NCI-H1417 (cell line): ENCODE measurements around the gene ZDHHC11.
"Not testable (repeated sequence)": the region's sequence is repeated elsewhere in the genome, so short reads cannot be mapped to it uniquely, and the experiment has no call there.

Source experiments
- DNase-seq, 3 experiments: peaks; one replicate each; lab custom pipeline; 2025; lab: John Stamatoyannopoulos, UW

Gene ZDHHC11

DNA sequence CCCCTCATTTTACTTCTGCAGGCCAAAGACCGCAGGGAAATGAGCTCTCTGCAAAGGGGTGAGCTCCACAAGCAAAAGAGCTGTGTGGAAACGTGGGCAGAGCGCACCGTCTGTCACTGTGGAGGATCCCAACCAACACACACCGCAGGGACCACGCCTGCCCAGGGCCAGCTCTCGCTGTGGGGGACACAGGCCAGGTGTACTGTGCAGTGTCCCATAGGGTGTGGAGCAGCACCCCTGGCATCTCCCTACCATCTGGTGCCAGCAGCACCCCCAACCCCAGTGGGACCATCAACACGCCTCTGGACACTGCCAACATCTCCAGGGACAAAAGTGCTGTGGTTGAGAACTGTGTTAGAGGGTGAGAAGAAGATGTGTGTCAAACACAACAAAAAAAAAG, 27.9 kb upstream of the ZDHHC11 start:
- not testable (repeated sequence) for DNase-seq

DNA sequence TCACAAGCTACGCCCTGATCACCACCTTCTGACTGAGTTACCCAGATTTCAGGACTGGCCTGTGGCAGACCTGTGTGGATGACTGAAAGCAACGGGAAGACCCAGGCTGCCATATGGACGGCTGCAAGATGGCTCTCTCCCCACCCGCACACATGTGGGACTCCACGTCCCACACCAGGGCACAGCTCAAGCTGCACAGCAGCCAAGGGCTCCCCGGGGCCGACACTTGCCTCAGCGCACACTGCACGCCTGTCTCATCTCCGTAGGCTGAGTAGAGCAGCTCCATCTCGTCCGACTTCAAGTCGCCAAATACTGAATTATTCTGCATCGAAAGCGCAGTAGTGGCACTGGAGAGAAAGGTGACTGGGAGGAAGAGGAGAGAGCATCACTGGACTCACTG, 27.3 kb upstream of the ZDHHC11 start:
- DNase-seq: no peak

DNA sequence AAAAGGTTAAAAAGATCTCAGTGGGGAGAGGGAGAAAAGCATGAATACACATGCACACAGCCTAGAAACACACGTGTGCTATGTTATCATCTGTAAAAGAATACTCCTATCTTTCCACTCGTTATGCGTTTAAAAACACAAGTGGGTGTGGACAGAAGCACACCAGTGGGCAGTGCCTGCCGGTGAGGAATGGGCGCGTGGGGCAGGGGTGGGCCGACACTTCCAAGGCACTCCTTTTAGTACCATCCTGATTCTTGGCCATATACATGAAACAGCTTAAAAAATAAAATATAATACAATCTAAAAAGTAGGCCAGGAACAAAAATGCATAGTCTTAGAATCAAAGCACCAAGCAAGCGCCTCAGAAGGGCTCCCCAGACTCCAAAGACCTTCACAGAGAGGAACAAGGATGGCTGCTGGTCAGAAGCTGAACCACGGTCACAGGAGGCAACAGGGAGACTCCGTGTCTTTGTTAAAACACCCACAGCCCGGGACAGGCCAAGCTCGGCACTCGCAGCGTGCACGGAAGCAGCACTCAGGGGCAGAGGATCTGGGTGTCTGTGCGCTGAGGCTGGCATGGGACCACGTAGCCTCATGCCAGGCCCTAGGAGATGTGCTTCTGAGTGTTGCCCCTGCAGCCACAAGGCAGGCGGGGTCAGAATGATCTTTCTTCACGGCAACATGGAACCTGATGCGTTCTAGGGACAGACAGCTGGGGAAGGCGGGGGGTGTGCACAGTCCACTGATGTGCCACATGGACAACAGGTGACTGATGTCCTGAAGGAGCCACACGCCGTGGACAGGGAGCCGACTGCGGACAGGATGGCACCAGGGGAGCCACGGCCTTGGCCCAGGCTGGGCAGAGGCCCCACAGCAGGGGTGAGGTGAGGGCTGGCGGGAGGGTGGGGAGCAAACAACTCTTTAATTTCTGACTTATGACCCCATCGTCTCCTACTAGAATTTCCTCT, 25.9 kb upstream of the ZDHHC11 start:
- DNase-seq: no peak

DNA sequence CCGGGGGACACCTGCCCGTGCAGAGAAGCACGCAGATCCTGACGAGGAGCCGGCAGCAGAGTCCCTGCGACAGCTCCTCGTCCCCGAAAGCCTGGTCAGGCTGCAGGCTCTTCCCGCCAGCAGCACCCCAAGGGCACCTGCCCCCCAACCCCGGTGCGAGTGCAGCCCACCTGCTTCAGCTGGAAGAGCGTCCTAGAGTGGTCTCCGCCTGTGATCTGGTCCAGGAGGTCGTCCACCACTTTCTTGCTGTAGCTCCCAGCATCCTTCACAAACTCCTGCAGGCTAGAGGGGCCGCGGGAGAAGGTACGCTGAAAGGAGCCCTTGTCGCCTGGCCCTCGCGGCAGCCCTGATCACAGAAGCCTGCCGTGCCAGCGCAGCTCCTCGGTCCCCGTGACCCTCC, 25.1 kb upstream of the ZDHHC11 start:
- no peak for DNase-seq

DNA sequence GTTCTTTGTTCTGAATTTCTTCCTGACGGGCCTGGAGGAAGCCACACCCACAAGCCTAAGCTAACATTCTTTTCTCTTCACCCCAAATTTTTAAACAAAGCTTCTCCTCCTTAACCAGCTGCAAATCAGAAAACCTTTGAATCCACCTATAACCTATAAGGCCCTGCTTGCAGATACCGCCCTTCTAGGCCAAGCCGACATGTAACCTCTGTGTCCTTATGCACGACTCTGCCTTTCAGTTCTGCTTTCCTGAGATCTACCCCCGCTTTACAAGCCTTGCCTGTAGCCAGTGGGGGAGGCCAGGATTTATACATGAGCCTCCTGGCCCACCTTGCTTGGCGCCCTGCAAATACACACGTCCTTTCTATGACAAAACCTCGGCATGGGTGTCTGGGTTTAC, 22.5 kb upstream of the ZDHHC11 start:
- no peak for DNase-seq

DNA sequence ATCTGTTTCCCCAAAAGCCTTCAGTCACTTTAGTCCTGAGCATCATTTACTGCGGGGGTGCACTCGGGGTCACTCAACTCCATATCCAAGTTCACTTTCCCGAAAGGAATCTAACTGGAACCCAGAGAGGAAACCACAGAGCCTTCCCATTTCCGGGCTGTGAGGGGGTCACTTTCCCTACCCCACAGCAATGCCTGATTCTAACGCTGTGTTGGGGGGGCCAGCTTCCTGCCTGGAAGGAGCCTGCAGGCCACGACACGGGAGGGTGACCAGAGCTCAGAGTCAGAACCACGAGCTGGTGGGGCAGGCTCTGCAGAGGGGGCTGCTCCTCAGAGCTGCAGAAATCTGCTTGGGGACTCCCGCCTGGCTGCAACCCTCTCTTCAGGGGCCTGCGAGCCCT, 21.5 kb upstream of the ZDHHC11 start:
- no peak for DNase-seq

DNA sequence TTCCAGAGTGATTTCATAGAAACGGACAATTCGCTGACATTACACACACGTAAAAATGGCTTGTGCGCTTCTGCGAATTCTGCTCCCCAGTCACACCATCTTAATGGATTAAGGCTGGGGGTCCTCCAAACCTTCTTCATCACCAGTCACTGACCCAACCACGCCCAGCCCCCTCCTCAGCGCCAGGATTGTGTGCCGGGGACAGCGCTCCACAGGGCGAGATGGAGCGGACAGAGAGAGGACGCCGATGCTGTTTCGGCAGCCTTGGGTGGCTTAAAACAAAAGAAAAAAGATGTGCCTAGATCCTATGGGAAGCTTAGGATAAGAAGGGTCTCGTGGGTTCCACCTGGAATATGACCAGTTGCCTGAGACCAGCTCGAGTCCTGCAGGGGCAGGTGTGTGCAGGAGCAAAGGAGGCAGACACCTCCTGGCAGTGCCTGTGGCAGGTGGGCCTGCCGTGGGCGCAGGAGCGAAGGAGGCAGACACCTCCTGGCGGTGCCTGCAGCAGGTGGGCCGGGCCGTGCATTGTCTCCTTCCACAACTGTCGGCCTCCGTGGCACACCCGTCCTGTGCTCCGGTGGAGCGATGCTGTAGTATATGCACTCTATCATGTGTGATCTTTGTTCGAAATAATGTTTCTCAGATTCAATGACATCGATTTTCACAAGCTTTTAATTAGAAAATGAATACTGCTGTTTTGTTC, 21.0 kb upstream of the ZDHHC11 start:
- DNase-seq: no peak

DNA sequence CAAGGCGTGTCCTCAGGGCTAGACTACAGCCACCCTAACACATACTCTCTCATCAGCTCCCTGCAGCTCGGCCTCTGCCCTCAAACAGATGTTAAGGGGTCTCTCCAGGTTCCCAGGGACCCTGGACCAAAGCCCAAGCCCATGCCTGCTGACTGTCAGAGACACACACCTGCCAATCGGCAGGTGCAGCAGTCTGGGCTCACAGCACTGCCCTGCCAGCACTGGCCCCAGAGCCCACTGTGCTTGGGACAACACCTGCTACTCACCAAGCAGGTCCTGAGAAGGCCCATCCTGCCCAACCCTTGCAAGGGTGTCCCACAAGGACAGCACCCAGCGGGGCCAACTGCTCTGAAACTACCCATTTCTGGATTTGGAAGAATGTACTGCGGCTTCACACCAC, 20.2 kb upstream of the ZDHHC11 start:
- no peak for DNase-seq

DNA sequence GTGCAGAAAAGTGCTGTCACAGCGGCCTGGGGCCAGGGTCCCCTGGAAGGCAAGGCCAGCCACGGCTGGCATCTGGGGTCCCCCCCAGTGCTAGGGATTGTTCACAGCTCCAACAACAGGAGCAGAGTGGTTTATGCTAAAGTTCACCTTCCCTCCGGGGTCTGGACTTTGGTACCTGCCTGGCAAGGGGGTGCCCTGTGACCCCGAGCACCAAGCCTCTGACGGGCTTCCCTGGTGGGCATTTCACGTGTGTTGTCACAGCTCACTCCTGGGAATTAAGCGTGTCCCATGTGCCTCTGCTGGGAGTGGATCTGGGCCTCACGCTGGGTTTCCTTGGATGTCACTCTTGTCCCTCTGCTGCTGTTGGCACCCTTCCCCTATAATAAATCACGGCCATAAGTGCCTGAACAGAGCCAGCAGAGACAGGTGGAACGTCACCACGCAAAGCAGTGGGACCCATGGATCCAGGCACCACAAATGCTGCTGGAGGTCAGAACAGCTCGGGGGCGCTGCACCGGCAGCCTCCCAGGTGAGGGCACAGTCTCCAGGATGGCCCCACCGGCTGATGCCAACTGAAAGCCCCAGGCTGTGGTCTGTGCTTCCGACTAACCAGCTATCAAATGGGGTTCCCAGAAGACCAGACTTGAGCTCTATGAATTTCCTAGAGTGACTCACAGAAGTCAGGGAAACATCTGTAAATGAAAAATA, 17.8 kb upstream of the ZDHHC11 start:
- DNase-seq: no peak

DNA sequence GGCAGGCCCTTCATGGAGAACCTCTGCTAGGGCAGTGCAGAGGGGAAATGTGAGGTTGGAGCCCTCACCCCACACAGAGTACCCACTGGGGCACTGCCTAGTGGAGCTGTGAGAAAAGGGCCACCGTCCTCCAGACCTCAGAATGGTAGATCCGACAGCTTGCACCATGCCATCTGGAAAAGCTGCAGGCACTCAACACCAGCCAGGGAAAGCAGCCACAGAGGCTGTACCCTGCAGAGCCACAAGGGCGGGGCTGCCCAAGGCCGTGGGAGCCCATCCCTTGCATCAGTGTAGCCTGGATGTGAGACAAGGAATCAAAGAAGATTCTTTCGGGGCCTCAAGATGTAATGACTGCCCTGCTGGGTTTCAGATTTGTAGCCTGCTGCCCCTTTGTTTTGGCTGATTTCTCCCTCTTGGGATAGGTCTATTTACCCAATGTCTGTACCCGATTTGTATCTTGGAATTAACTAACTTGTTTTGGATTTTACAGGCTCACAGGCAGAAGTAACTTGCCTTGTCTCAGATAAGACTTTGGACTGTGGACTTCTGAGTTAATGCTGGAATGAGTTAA, 16.6 kb upstream of the ZDHHC11 start:
- DNase-seq: no peak

DNA sequence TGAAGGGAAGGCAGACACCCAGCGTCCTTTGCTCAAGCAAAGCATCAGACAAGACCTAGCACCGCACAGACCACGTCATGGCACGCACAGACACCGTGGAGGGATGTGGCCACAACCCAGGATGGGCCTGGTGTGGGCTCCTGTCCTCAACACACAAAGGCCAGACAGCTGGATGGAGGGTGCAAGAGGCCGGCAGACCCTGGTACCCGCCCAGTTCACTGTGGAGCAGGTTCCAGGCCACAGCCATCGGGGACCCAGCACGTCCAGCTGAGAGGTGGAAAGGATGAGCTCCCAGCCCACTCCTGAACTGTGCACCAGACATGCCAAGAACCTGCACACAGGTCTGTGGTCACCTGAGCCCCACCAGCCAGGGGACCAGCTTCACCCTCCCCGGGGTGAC, 15.0 kb upstream of the ZDHHC11 start:
- no peak for DNase-seq

DNA sequence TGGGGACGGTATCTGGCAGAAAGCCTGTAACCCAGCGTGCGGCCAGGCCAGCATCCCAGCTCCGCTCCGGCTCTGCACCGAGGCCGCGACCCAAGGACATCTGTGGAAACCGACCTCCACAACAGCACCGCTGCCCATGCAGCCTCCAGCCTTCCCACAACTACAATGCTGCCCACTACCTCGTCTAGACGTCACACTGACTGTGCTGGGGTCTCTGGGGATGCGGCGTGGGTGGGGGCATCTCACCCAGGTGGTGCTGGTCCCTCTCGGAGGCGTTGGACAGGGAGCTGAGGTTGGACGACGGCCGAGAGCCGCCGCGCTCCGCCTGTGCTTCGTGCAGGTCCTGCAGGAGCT, 14.4 kb upstream of the ZDHHC11 start:
- DNase-seq: no peak

DNA sequence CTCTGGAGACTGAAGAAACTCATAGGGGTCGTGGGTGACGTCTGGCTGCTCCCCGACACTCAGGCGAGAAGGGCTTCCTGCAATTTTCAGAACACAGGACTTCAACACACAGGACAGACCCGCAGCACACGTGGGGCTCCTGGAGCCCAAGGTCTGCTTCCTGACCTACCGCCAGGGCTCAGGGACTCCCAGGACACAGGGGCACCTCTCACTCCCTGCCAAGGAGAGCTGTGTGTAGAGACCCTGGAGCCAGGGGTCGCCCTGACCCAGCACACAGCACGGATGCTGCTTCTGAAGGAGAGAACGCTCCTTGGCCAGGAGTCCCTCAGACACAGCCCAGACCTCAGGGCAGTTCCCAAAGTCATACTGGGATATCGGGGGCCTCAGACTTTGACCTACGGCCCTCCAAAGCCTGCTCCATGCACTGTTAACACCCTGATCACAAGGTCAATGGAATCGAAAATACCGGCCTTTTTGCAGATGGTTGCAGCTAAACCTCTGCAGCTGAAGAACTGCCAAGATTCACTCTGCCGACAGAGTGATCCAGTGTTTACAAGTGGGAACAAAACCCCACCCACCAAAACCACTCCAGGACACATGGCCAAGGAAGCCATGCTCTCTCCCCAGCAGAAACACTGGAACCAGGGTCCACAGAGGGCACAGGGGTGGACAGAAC, 13.8 kb upstream of the ZDHHC11 start:
- no peak for DNase-seq

DNA sequence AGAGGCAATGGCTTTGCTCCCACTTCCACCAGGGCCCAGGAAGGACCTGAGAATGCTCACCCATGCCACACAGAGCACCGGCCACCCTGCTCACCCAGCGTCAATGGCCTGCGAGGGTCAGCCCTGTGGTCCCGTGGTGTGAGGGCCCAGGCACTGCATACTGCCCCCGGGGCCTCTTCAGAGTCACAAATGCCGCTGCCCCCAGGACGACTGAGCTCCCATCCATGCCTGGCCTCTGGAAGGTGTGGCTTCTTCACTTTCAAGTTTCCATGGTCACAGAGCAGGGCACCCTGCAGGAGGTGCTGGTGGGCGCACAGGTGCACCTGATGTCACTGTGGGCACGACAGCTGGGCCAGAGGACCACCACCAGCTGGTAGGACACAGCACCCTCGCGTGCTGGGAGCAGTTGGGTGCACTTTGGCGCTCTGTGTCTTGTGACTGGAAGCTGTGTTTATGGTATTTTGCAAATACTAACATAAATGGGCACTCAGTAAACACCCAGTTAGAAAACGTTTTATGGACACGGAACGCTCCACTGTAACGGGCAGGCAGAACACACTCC, 12.5 kb upstream of the ZDHHC11 start:
- DNase-seq: no peak

DNA sequence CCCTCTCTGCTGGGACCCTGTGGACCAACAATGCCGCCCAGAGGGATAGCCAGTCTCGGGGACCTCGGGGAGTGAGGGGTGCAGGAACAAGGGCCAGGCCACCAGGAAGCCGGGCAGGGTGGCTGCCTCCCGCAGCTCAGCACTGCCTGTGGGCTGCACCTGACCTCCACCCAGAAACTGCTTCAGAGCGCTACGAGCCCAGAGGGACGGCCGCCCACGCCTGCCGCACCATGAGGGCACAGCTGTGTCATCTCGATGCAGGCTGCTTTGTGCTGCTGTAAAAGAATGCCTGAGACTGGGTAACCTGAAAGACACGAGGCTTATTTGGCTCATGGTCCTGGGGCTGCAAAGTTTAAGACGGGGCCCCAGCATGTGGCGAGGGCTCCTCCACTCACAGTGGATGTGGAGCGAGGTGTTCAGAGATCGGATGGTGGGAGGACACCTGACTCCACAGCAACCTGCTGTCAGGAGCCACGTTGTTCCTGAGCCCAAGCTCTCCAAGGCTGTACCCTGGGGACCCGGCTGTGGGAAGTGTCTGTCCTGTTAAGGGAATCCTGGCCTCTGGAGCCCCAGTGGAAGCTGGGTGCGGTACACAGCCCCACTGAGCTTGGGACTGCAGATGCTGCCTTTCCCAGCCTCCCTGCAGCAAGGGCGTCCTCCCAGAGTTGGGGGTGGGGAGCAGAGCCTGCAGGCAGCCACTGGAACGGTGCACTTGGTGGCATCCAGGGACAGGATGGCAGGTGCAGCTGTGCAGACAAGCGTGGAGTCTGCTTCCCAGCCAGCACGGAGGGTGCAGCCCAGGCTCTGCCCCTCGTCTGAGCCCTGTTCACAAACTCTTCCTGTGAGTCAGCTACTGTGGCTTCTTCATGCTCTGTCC, 11.8 kb upstream of the ZDHHC11 start:
- peak in 1 of 3 experiments; percentile 87 for DNase-seq

DNA sequence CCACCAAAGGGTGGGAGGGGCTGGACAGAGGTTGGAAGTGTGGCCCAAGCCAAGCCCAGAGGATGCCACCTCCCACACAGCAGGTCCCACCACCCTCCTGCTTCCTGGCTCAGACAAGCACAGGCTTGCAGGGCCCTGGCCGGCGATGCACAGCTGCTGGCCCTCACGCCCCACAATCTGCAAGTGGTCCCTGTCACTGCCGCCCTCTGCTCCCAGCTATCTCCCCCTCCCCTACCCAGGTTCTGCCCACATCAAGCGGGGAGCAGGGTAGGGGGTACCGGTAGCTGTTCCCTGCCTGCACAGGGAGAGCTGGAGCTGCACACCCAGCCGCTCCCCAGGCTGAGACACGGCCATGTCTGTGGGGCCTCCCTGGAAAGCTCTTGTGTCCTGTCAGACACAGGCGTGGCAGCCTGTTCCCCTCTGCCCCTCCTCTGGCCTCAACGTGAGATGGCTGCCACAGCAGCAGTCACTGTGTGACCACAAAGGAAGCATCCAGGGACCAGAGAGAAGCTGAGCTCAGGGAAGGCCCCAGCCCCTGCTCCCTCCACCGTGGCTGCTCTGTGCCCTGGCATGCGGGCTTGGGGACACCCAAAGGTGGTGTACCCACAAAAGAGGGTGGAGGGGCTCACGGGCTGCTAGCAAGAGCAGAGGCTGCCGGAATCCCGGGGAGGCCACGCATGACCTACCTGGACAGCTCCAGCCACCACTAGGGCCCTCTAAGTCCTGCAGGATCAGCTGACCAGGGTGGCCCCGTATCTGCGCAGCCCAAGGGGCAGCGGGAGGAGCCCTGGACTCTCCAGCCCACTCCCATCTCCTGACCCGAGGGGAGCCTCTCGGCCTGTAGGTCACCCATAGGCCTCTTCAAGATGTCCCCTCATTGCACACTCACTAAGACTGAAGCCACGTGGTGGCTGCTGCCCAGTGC, 10.9 kb upstream of the ZDHHC11 start:
- no peak for DNase-seq

DNA sequence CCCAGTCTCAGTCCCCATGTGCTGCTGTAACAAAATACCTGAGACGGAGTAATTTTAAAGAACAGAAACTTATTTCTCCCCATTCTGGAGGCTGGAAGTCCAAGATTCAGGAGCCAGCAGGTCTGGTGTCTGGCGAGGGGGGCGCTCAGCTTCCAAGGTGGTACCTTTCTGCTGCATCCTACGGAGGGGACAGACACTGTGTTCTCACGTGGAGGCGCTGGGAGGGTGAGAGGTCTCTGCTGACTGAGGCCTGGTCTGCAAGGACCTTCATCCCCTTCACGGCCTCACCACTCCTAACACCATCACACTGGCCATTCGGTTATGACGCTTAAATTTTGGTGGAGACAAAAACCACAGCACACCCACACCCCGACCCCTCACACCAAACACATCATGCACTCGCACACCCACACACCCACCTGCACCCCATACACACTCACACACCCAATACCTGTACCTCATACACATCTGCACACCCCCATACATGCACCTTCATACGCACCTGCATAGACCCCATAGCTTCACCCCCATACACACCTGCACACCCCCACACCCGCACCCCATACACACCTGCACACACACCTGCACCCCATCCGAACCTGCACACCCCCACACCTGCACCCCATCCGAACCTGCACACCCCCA, 9.8 kb upstream of the ZDHHC11 start:
- no peak for DNase-seq

DNA sequence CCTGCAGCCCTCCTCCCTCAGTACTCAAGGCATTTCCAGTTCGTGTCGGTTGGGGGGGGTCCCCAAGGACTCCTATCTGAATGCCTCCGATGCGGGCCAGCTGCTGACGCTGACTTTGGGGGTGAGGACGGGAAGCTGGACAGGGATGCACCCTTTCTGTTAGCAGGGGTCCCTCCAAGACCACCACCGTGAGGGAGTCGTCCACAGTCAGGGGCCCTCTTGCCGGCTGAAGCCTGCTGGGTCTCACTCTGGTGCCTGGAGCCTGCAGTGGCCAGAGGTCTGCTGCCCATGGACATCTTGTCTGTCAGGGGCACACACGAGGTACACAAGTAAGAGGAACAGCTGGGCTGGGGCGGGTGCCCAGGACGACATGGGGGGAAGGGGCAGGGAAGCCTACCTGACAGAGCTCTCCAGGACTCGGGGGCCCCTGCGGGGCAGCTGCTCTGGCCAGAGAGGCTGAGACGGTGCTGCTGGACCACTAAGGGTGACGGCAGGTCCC, 9.1 kb upstream of the ZDHHC11 start:
- DNase-seq: no peak

DNA sequence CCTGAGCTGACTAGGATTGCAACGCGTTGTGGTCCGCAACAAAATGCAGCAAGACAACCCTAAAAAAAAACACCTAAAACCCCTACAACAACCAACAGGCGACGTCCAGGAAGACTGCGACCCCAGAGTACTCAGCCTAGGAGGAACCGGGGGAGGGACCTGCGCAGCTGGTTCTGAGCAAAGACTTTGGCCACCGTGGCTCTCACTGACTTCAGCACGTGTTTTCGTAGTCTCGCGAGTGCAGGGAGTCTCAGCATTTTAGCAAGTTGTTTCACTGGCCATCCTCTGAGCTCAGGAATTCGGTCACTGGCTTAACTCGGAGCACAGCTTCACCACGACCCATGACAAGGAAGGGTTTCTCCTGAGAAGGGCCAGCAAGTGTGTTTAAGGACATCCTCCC, 8.6 kb upstream of the ZDHHC11 start:
- no peak for DNase-seq
